ENCODE results near the gene PCDHGA2.

- no peak for TF ChIP-seq CTCF (IDR thresholded peaks at IDR 0.05)
- TF ChIP-seq POLR2A (IDR thresholded peaks at IDR 0.05), result no peak
Measured at GRCh38 chr5:141342773-141343172, 4.2 kb downstream of the PCDHGA2 start.
